ENCODE measurements around the gene SLC35D3. TPM values are rescaled to one million over a fixed set of nuclear protein-coding genes. Genes with fewer than 3 reads are reported as not detected.
A peak's percentile ranks its signal among the peaks of the same experiment; 100 is the strongest.
"Not testable (repeated sequence)": the region's sequence is repeated elsewhere in the genome, so short reads cannot be mapped to it uniquely, and the experiment has no call there.

Gene SLC35D3
- total RNA-seq, 2 donors from 2014 or later, result not detected

DNA sequence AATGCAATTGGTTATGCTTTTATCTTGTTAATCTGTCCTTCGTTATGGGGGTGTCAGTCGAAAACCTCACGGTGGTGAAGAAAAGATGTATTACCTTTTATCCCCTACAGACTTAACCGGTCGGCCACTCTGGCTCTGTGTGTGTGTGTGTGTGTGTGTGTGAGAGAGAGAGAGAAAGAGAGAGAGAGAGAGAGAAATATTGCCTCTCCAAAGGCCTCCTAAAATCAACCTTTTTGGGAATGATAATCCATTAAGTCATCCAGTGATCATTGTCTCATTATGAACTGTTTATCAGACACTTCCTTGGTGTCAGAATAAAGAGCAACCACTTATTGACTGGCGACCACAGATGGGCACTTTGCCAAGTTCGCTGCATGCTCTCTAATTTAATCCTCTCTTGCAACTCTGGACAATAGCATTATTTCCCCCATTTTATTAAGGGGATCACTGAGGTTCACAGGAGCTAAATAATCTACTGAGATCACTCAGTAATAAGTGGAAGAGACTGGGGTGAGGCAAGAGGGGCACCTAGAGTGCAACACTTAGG, 30.7 kb downstream of the SLC35D3 start:
- Mint-ChIP-seq H3K27ac (no peak overlapping the region), H3K9me3 (peaks cover 0 to 2% of the 10 kb centered on the region in 2 donors), H3K36me3 (peaks cover 4 to 6% of the 10 kb centered on the region in 2 donors)
- DNase-seq (ENCODE audit: low spot score in 2 of 2) (no peak), ATAC-seq (no peak)

DNA sequence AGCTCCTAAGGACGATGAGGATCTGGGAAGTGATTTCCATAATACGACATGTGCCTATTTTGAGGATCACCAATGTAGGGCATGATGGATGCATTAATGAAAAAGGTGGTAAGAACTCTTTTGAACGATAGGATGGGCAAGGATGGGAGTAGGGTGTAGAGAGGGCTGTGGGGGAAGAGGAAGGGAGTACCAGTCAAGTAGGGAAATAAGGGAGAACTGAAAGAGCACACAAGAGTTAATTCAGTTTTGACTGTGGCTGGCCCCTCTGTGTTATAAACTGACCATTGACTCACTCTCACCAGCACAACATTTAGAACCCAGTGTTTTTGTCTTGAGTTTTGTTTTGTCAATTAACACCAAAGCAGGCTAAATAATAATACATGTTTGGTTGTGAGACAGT, 33.0 kb downstream of the SLC35D3 start:
- H3K36me3 Mint-ChIP-seq, result no peaks in the 10 kb centered on the region
- H3K27ac Mint-ChIP-seq, result no peak overlapping the region
- ATAC-seq (no peak), DNase-seq (ENCODE audit: low spot score in 2 of 2) (no peak)
- no peaks in the 10 kb centered on the region for H3K9me3 Mint-ChIP-seq

GRCh38 chr6:136956590-136957544, 34.8 kb downstream of the SLC35D3 start:
- H3K27ac Mint-ChIP-seq, result peak overlapping the region in 1 of 2 donors; percentile 77
- H3K9me3 Mint-ChIP-seq, result no peaks in the 10 kb centered on the region
- ATAC-seq (no peak), DNase-seq (ENCODE audit: low spot score in 2 of 2) (no peak)
- no peaks in the 10 kb centered on the region for H3K36me3 Mint-ChIP-seq

DNA sequence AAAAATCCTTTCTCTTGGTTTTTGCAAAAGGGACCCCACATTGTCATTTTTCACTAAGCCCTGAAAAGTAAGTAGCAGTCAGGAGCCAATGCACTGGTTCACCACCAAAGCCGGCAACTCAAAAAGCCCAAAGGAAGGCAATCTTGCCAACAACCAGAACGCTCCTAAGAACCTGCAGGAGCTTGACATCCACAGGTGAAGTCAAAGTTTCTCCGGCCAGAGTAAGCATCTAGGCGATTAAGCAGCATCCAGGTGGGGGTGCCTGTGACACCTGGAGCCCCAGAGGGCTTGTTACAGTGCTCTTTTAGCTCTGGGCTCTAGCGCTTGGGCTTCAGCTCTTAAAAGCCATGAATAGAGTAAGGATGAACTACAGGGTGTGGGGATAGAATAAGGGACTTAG, 36.1 kb downstream of the SLC35D3 start:
- Mint-ChIP-seq H3K27ac (no peak overlapping the region), H3K36me3 (no peaks in the 10 kb centered on the region), H3K9me3 (no peaks in the 10 kb centered on the region)
- ATAC-seq (no peak), DNase-seq (ENCODE audit: low spot score in 2 of 2) (no peak)

GRCh38 chr6:136959471-136959891, 37.4 kb downstream of the SLC35D3 start:
- DNase-seq (ENCODE audit: low spot score in 2 of 2) (no peak), ATAC-seq (no peak)
- Mint-ChIP-seq H3K36me3 (no peaks in the 10 kb centered on the region), H3K9me3 (no peaks in the 10 kb centered on the region), H3K27ac (no peak overlapping the region)

DNA sequence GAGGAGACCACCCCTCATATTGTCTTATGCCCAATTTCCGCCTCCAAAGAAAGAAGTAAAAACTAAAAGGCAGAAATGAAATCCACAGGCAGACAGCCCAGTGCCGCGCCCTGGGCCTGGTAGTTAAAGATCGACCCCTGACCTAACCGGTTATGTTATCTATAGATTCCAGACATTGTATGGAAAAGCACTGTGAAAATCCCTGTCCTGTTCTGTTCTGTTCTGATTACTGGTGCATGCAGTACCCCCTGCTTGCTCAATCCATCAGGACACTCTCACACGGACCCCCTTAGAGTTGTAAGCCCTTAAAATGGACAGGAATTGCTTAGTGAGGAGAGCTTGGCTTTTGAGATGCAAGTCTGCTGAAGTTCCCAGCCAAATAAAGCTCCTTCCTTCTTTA, 37.8 kb downstream of the SLC35D3 start:
- H3K27ac Mint-ChIP-seq; ATAC-seq; DNase-seq (ENCODE audit: low spot score in 2 of 2); H3K9me3 Mint-ChIP-seq; H3K36me3 Mint-ChIP-seq: not testable (repeated sequence)

DNA sequence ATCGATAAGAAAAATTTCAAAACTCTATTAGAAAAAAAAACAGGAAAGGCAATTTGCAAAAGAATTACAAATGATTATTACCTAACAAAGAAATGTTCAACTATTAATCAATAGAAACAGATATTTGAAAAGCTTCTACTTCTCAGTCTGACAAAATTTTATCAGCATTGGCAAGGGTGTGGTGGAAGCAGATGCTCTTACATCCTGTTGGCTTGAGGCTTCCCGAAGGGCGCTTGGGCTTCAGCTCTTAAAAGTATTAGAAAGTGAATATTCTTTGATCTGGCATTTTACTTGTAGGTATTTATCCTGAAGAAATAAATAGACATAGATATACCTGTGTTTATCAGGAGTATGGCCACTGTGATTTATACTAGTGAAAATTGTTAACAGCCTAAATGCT, 38.7 kb downstream of the SLC35D3 start:
- ATAC-seq (no peak), DNase-seq (ENCODE audit: low spot score in 2 of 2) (no peak)
- Mint-ChIP-seq H3K36me3 (no peaks in the 10 kb centered on the region), H3K9me3 (no peaks in the 10 kb centered on the region), H3K27ac (no peak overlapping the region)

- Mint-ChIP-seq H3K36me3 (no peaks in the 10 kb centered on the region), H3K9me3 (no peaks in the 10 kb centered on the region), H3K27ac (no peak overlapping the region)
- no peak for DNase-seq (ENCODE audit: low spot score in 2 of 2)
- no peak for ATAC-seq
Observed at GRCh38 chr6:136961848-136962247, 39.7 kb downstream of the SLC35D3 start.

- ATAC-seq (no peak), DNase-seq (ENCODE audit: low spot score in 2 of 2) (no peak)
- H3K9me3 Mint-ChIP-seq, result no peaks in the 10 kb centered on the region
- no peak overlapping the region for H3K27ac Mint-ChIP-seq
- no peaks in the 10 kb centered on the region for H3K36me3 Mint-ChIP-seq
Observed at GRCh38 chr6:136962661-136963060, 40.6 kb downstream of the SLC35D3 start.

DNA sequence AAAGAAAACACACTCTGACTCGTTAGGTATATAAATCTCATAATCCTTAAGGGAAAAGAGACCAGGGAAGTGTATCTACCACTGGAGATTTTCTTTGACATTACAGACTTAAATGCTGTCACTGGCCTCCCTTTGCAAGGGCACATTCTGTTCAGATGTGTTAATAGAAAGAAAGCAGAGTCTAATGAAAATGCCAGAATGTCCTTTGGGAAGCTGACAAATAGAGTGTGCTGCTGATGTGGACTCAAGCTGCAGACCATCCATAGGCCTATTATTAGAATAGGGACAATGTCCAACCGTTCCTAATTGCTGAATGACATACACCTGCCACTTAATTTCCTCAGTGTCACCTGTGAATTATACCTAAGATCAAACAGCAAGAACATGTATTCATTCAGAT, 41.2 kb downstream of the SLC35D3 start:
- no peak overlapping the region for H3K27ac Mint-ChIP-seq
- no peaks in the 10 kb centered on the region for H3K9me3 Mint-ChIP-seq
- ATAC-seq, result no peak
- H3K36me3 Mint-ChIP-seq, result no peaks in the 10 kb centered on the region
- no peak for DNase-seq (ENCODE audit: low spot score in 2 of 2)

DNA sequence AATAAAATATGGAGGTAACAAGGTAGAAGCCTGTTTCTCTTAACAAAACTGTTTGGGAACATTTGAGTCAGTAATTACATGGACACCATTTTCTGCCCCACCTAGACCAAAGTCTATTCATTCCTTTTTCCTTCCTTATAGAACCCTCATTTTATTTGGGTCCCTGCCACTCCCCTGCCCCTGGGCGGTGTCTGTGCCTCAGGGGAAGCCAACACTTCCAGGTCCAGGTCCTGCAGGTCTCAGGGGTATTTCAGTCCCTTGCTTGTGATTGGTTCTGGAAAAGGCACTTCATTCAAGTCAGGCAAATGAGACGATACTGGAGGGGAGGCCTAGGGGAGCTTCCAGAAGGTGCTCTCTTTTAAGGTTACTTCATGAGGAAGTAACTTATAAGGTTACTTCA, 42.3 kb downstream of the SLC35D3 start:
- DNase-seq (ENCODE audit: low spot score in 2 of 2), result no peak
- ATAC-seq, result no peak
- H3K36me3 Mint-ChIP-seq, result no peaks in the 10 kb centered on the region
- no peaks in the 10 kb centered on the region for H3K9me3 Mint-ChIP-seq
- H3K27ac Mint-ChIP-seq, result no peak overlapping the region

DNA sequence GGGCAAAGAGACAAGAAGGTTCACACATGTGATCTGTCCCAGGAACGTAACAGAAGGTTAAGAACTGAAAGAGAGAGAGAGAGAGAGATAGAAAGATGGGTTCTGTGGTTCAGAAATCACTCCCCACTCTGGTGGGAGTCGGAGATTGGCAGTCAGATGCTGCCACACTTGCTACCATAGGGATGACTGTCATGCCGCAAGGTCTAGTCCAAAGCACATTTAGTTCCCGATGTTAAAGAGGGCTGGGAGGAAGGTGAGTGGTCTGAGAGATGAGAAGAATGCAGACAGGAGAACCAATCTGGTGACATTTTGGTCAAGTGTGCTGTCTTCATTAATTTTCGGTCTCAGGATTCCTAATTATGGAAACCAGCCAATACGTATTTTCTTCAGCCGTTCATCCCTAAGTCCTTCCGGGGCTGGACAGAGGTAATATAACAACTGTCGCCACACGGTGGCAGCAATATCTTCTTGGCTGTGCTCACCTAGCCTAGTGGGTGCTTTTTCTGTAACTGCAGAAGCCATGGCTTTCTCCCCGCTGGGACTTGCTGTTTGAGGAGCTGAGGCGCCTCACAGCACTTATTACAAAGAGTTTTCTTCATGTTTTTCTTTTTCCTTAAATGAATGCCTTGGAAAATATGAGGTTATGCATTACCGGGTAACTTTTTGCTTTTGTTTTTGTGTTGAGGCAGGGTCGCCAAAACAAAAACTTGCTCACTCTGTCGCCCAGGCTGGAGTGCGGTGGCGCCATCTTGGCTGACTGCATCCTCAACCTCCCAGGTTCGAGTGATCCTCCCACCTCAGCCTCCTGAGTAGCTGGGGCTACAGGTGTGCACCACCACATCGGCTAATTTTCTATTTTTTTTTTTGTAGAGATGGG, 46.0 kb downstream of the SLC35D3 start:
- Mint-ChIP-seq H3K9me3 (no peaks in the 10 kb centered on the region), H3K27ac (no peak overlapping the region), H3K36me3 (no peaks in the 10 kb centered on the region)
- peak; percentile 56 to 60 for DNase-seq (ENCODE audit: low spot score in 2 of 2)
- peak; percentile 89 to 93 for ATAC-seq

GRCh38 chr6:136968837-136969236, 46.7 kb downstream of the SLC35D3 start:
- Mint-ChIP-seq H3K27ac (no peak overlapping the region), H3K9me3 (no peaks in the 10 kb centered on the region)

DNA sequence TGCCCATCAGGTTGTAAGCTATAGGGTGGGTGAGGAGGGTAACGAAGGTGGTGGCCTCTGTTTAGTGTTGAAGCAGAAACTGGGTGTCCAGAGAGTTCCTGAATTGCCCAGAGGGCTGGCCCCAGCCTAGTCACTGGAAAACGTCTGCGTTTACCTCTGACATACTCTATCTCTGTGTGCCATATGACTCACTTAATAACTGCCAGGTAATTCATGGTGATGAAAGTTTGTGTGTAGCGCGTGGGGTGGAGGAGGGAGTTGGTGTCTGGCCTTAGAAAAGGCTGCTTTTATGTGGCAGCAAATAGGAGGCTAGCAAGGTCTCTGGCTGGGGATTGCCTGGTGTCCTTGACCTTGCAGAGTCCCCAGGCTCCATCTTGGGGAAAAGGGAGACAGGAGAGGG, 47.3 kb downstream of the SLC35D3 start:
- ATAC-seq (no peak), DNase-seq (ENCODE audit: low spot score in 2 of 2) (no peak)
- no peaks in the 10 kb centered on the region for H3K9me3 Mint-ChIP-seq
- no peak overlapping the region for H3K27ac Mint-ChIP-seq
- H3K36me3 Mint-ChIP-seq, result no peaks in the 10 kb centered on the region

More at GRCh38 chr6:136968837-136969236, 46.7 kb downstream of the SLC35D3 start:
- no peaks in the 10 kb centered on the region for H3K36me3 Mint-ChIP-seq
- no peak for DNase-seq (ENCODE audit: low spot score in 2 of 2)
- ATAC-seq, result no peak

DNA sequence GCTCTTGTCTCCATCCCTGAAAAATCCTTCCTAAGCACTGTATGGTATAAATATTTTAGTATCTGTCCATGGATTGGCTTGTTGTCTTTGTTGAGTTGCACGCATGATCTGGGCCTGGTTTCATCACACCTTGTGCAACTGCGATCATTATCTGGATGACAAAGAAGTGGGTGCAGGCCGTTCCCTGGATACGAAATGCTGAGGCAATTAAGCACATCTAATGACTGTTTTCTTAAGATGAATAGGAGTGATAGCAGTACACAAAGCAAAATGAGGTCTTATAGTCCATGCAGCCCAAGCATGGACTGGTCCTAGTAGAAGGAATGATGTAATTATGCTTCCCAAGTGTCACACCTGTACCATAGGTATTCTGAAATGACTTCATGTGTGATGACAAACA, 47.8 kb downstream of the SLC35D3 start:
- Mint-ChIP-seq H3K27ac (no peak overlapping the region), H3K36me3 (no peaks in the 10 kb centered on the region), H3K9me3 (no peaks in the 10 kb centered on the region)
- DNase-seq (ENCODE audit: low spot score in 2 of 2) (no peak), ATAC-seq (no peak)

DNA sequence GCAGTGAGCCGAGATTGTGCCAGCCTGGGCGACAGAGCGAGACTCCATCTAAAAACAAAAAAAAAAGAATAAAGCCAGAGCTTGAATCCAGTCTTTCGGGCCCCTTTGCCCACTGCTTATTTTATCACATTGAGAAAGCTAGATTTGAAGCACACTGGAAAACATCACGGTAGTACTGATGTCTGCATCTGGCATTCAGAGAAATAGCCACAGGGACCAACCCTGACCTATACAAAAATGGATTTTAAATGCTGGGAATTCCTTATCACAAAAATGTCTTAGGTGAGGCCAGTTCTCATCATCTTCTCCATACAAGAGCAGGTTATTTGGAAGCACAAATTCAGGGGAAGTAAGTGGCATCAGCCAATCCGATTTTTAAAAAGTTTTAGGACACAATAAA, 49.5 kb downstream of the SLC35D3 start:
- ATAC-seq, result no peak
- H3K36me3 Mint-ChIP-seq, result no peaks in the 10 kb centered on the region
- no peak overlapping the region for H3K27ac Mint-ChIP-seq
- no peaks in the 10 kb centered on the region for H3K9me3 Mint-ChIP-seq
- no peak for DNase-seq (ENCODE audit: low spot score in 2 of 2)

DNA sequence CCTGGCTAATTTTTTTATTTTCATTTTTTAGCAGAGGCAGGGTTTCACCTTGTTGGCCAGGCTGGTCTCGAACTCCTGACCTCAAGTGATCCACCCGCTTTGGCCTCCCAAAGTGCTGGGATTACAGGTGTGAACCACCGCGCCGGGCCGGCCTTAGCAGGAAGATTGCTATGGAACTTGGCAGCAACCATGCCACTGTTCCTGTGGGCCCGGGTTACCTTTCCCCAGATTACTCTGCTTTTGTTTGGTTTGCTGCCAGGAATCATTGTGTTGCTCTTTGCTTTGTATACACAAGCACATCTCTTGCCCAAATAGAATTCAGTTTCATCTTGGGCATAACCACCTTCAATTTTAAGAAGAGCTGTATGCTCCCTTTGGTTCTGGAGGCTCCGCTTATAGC, 51.7 kb downstream of the SLC35D3 start:
- not testable (repeated sequence) for ATAC-seq

More for the DNA sequence above, 51.7 kb downstream of the SLC35D3 start:
- H3K9me3 Mint-ChIP-seq; H3K27ac Mint-ChIP-seq; DNase-seq (ENCODE audit: low spot score in 2 of 2); H3K36me3 Mint-ChIP-seq: not testable (repeated sequence)
